ENCODE measurements around the gene TMEM201. TPM values are rescaled to one million over a fixed set of nuclear protein-coding genes. Genes with fewer than 3 reads are reported as not detected.

TMEM201 gene
- total RNA-seq, 1 donor from 2014 or later = 17.4 TPM

- ATAC-seq (no peak), DNase-seq (ENCODE audit: missing footprints) (no peak)
- intact Hi-C loops (cut with DNase I) = no loop called here
Measured at GRCh38 chr1:9659328-9659727, 70.6 kb downstream of the TMEM201 start.

DNA sequence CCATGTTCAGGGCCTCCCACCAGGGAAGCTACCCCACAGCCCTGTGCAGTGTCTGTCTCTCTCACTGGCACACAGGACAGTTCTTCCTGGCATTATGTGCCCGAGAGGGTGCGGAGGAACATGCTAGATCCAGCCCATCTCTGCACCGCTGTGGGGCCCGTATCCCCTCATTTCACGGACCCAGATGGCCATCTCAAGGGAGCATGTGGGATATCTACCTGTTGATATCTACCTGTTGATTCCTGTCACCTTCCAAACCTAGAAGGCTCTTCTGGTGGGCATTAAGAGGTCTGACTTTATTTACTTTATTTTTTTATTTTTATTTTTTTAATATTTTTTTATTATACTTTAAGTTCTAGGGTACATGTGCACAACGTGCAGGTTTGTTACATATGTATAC is 74.5 kb downstream of the TMEM201 start:
- DNase-seq (ENCODE audit: missing footprints) (no peak), ATAC-seq (no peak)
- intact Hi-C loops (cut with DNase I) = no loop called here

Other genes with a start within 250 kb of the TMEM201 start
- 5.7 TPM for gene SLC25A33, start 49.4 kb upstream of the TMEM201 start, total RNA-seq
- gene PIK3CD, start 62.8 kb downstream of the TMEM201 start, total RNA-seq = 4.1 TPM
- gene CLSTN1, start 235.1 kb downstream of the TMEM201 start, total RNA-seq = 52.3 TPM